ENCODE data around the gene KIZ. TPM values are rescaled to one million over a fixed set of nuclear protein-coding genes. Genes with fewer than 3 reads are reported as not detected.

Gene KIZ
- total RNA-seq, 1 donor from 2014 or later, result 12.2 TPM

GRCh38 chr20:21149344-21149743 is 23.5 kb downstream of the KIZ start:
- H3K9me3 Mint-ChIP-seq (ENCODE audit: low read depth), result no peaks in the 10 kb centered on the region
- H3K36me3 Mint-ChIP-seq (ENCODE audit: low read depth), result peaks cover 6% of the 10 kb centered on the region

GRCh38 chr20:21151791-21152190 is 25.9 kb downstream of the KIZ start:
- DNase-seq (ENCODE audit: low spot score), result no peak
- H3K4me1 Mint-ChIP-seq (ENCODE audit: low read depth), result no peaks in the 10 kb centered on the region
- H3K27ac Mint-ChIP-seq (ENCODE audit: unreplicated experiment), result no peak overlapping the region
- TF ChIP-seq, protein P1, sequence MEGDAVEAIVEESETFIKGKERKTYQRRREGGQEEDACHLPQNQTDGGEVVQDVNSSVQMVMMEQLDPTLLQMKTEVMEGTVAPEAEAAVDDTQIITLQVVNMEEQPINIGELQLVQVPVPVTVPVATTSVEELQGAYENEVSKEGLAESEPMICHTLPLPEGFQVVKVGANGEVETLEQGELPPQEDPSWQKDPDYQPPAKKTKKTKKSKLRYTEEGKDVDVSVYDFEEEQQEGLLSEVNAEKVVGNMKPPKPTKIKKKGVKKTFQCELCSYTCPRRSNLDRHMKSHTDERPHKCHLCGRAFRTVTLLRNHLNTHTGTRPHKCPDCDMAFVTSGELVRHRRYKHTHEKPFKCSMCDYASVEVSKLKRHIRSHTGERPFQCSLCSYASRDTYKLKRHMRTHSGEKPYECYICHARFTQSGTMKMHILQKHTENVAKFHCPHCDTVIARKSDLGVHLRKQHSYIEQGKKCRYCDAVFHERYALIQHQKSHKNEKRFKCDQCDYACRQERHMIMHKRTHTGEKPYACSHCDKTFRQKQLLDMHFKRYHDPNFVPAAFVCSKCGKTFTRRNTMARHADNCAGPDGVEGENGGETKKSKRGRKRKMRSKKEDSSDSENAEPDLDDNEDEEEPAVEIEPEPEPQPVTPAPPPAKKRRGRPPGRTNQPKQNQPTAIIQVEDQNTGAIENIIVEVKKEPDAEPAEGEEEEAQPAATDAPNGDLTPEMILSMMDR (IDR thresholded peaks at IDR 0.05), result no peak
- no peaks in the 10 kb centered on the region for H3K9me3 Mint-ChIP-seq (ENCODE audit: low read depth)
- peaks cover 8% of the 10 kb centered on the region for H3K36me3 Mint-ChIP-seq (ENCODE audit: low read depth)
- H3K4me3 Mint-ChIP-seq (ENCODE audit: unreplicated experiment), result no peak overlapping the region
- no peaks in the 10 kb centered on the region for H3K27me3 Mint-ChIP-seq (ENCODE audit: low read depth)

More at GRCh38 chr20:21149344-21149743, 23.5 kb downstream of the KIZ start:
- Mint-ChIP-seq H3K27me3 (ENCODE audit: low read depth) (no peaks in the 10 kb centered on the region), H3K27ac (ENCODE audit: unreplicated experiment) (no peak overlapping the region), H3K4me1 (ENCODE audit: low read depth) (no peaks in the 10 kb centered on the region), H3K4me3 (ENCODE audit: unreplicated experiment) (no peak overlapping the region)
- TF ChIP-seq, protein P1 (IDR thresholded peaks at IDR 0.05), result no peak
- no peak for DNase-seq (ENCODE audit: low spot score)

DNA sequence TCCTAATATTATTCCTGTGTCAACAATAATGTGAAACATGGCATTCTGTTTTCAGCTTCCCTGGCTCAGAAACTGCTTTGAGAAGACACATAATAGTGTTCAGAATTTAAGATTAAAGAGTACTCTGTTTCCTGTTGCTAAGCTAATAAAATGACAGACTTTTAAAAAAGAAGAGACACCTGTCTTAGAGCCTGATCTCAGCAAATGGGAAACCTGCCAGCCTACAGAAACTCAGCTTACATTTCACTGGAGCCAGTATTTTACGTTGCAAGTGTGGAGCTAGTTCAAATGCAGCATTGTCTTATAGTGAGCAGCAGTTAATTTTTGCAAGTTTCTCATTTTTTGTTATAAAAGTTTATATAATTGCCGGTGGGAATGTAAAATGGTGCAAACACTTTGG is 28.8 kb downstream of the KIZ start:
- H3K36me3 Mint-ChIP-seq (ENCODE audit: low read depth), result peaks cover 1% of the 10 kb centered on the region
- no peak overlapping the region for H3K4me3 Mint-ChIP-seq (ENCODE audit: unreplicated experiment)
- no peaks in the 10 kb centered on the region for H3K9me3 Mint-ChIP-seq (ENCODE audit: low read depth)
- H3K27ac Mint-ChIP-seq (ENCODE audit: unreplicated experiment), result no peak overlapping the region
- TF ChIP-seq, protein P1 (IDR thresholded peaks at IDR 0.05), result no peak
- H3K4me1 Mint-ChIP-seq (ENCODE audit: low read depth), result no peaks in the 10 kb centered on the region
- DNase-seq (ENCODE audit: low spot score), result no peak
- H3K27me3 Mint-ChIP-seq (ENCODE audit: low read depth), result no peaks in the 10 kb centered on the region

GRCh38 chr20:21155268-21155667 is 29.4 kb downstream of the KIZ start:
- Mint-ChIP-seq H3K27me3 (ENCODE audit: low read depth) (no peaks in the 10 kb centered on the region), H3K36me3 (ENCODE audit: low read depth) (peaks cover 1% of the 10 kb centered on the region), H3K4me3 (ENCODE audit: unreplicated experiment) (no peak overlapping the region), H3K9me3 (ENCODE audit: low read depth) (no peaks in the 10 kb centered on the region), H3K4me1 (ENCODE audit: low read depth) (no peaks in the 10 kb centered on the region), H3K27ac (ENCODE audit: unreplicated experiment) (no peak overlapping the region)
- TF ChIP-seq, protein P1 (IDR thresholded peaks at IDR 0.05), result no peak
- DNase-seq (ENCODE audit: low spot score), result no peak

GRCh38 chr20:21156266-21156665 is 30.4 kb downstream of the KIZ start:
- TF ChIP-seq, protein P1 (IDR thresholded peaks at IDR 0.05), result no peak
- Mint-ChIP-seq H3K36me3 (ENCODE audit: low read depth) (peaks cover 1% of the 10 kb centered on the region), H3K4me3 (ENCODE audit: unreplicated experiment) (no peak overlapping the region), H3K27ac (ENCODE audit: unreplicated experiment) (no peak overlapping the region), H3K9me3 (ENCODE audit: low read depth) (no peaks in the 10 kb centered on the region), H3K27me3 (ENCODE audit: low read depth) (no peaks in the 10 kb centered on the region), H3K4me1 (ENCODE audit: low read depth) (no peaks in the 10 kb centered on the region)
- no peak for DNase-seq (ENCODE audit: low spot score)
